ENCODE data around the gene TRAPPC12.

DNA sequence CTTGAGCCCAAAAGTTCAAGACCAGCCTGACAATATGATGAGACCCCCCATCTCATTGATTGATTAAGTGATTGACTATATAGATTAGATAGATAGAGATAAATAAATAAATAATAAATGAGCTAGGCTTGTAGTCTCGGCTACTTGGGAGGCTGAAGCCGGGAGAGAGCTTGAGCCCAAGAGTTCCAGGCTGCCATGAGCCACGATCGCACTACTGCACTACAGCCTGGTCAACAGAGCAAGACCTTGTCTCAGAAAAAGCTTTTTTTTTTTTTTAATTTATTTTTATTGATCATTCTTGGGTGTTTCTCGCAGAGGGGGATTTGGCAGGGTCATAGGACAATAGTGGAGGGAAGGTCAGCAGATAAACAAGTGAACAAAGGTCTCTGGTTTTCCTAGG, 14.3 kb upstream of the TRAPPC12 start:
- TF ChIP-seq POLR2AphosphoS5 (IDR thresholded peaks at IDR 0.05) (no peak), POLR2A (IDR thresholded peaks at IDR 0.05) (no peak)
- TF ChIP-seq, protein P1, sequence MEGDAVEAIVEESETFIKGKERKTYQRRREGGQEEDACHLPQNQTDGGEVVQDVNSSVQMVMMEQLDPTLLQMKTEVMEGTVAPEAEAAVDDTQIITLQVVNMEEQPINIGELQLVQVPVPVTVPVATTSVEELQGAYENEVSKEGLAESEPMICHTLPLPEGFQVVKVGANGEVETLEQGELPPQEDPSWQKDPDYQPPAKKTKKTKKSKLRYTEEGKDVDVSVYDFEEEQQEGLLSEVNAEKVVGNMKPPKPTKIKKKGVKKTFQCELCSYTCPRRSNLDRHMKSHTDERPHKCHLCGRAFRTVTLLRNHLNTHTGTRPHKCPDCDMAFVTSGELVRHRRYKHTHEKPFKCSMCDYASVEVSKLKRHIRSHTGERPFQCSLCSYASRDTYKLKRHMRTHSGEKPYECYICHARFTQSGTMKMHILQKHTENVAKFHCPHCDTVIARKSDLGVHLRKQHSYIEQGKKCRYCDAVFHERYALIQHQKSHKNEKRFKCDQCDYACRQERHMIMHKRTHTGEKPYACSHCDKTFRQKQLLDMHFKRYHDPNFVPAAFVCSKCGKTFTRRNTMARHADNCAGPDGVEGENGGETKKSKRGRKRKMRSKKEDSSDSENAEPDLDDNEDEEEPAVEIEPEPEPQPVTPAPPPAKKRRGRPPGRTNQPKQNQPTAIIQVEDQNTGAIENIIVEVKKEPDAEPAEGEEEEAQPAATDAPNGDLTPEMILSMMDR (IDR thresholded peaks at IDR 0.05) = no peak

All from gastroesophageal sphincter (tissue), 3 donors.